Measurements from ENCODE around the gene TTC23L. TPM values are rescaled to one million over a fixed set of nuclear protein-coding genes. Genes with fewer than 3 reads are reported as not detected.

Gene TTC23L
- total RNA-seq, 4 donors from 2014 or later = not detected

GRCh38 chr5:34834794-34835089, 4.2 kb upstream of the TTC23L start:
- H3K4me1 ChIP-seq = peaks cover 0 to 5% (median 0%) of the 10 kb centered on the region in 4 donors
- H3K27me3 ChIP-seq = no peaks in the 10 kb centered on the region
- no peak for TF ChIP-seq CTCF (IDR thresholded peaks at IDR 0.05)
- TF ChIP-seq POLR2A (IDR thresholded peaks at IDR 0.05) = no peak
- H3K27ac ChIP-seq = no peak overlapping the region
- H3K9me3 ChIP-seq = no peaks in the 10 kb centered on the region
- no peak overlapping the region for H3K4me3 ChIP-seq
- H3K36me3 ChIP-seq = no peaks in the 10 kb centered on the region
- no peak for DNase-seq

GRCh38 chr5:34835664-34836063, 3.3 kb upstream of the TTC23L start:
- Histone ChIP-seq H3K36me3 (no peaks in the 10 kb centered on the region), H3K4me1 (peaks cover 0 to 5% (median 0%) of the 10 kb centered on the region in 4 donors), H3K27me3 (no peaks in the 10 kb centered on the region), H3K4me3 (no peak overlapping the region), H3K9me3 (no peaks in the 10 kb centered on the region), H3K27ac (no peak overlapping the region)
- TF ChIP-seq CTCF (IDR thresholded peaks at IDR 0.05) (no peak), POLR2A (IDR thresholded peaks at IDR 0.05) (no peak)
- no peak for DNase-seq

- no peaks in the 10 kb centered on the region for H3K27me3 ChIP-seq
- no peak for DNase-seq
- peaks cover 0 to 5% (median 0%) of the 10 kb centered on the region in 4 donors for H3K4me1 ChIP-seq
- H3K36me3 ChIP-seq = no peaks in the 10 kb centered on the region
- H3K27ac ChIP-seq = no peak overlapping the region
- H3K4me3 ChIP-seq = no peak overlapping the region
- no peak for TF ChIP-seq CTCF (IDR thresholded peaks at IDR 0.05)
- TF ChIP-seq POLR2A (IDR thresholded peaks at IDR 0.05) = no peak
- H3K9me3 ChIP-seq = no peaks in the 10 kb centered on the region
These were observed 2.9 kb downstream of the TTC23L start for GRCh38 chr5:34841816-34842215.

- no peak for DNase-seq
- H3K36me3 ChIP-seq = no peaks in the 10 kb centered on the region
- H3K4me1 ChIP-seq = peaks cover 0 to 5% (median 0%) of the 10 kb centered on the region in 4 donors
- TF ChIP-seq POLR2A (IDR thresholded peaks at IDR 0.05) (no peak), CTCF (IDR thresholded peaks at IDR 0.05) (no peak)
- H3K4me3 ChIP-seq = no peak overlapping the region
- no peak overlapping the region for H3K27ac ChIP-seq
- no peaks in the 10 kb centered on the region for H3K27me3 ChIP-seq
- H3K9me3 ChIP-seq = no peaks in the 10 kb centered on the region
These were observed 3.6 kb downstream of the TTC23L start for GRCh38 chr5:34842554-34842953.

- DNase-seq = no peak
- TF ChIP-seq POLR2A (IDR thresholded peaks at IDR 0.05) (no peak), CTCF (IDR thresholded peaks at IDR 0.05) (no peak)
These were observed 4.5 kb downstream of the TTC23L start for GRCh38 chr5:34843497-34843896.

GRCh38 chr5:34844106-34844505, 5.1 kb downstream of the TTC23L start:
- H3K4me1 ChIP-seq = no peaks in the 10 kb centered on the region
- H3K4me3 ChIP-seq = no peak overlapping the region
- H3K27ac ChIP-seq = no peak overlapping the region
- H3K9me3 ChIP-seq = no peaks in the 10 kb centered on the region
- H3K36me3 ChIP-seq = no peaks in the 10 kb centered on the region
- TF ChIP-seq CTCF (IDR thresholded peaks at IDR 0.05) = no peak
- DNase-seq = no peak
- H3K27me3 ChIP-seq = no peaks in the 10 kb centered on the region

More at GRCh38 chr5:34843497-34843896, 4.5 kb downstream of the TTC23L start:
- Histone ChIP-seq H3K4me3 (no peak overlapping the region), H3K9me3 (no peaks in the 10 kb centered on the region), H3K27me3 (no peaks in the 10 kb centered on the region), H3K4me1 (peaks cover 0 to 4% (median 0%) of the 10 kb centered on the region in 4 donors), H3K36me3 (no peaks in the 10 kb centered on the region), H3K27ac (no peak overlapping the region)
